Measurements from ENCODE around the gene PCDHGA8.

DNA sequence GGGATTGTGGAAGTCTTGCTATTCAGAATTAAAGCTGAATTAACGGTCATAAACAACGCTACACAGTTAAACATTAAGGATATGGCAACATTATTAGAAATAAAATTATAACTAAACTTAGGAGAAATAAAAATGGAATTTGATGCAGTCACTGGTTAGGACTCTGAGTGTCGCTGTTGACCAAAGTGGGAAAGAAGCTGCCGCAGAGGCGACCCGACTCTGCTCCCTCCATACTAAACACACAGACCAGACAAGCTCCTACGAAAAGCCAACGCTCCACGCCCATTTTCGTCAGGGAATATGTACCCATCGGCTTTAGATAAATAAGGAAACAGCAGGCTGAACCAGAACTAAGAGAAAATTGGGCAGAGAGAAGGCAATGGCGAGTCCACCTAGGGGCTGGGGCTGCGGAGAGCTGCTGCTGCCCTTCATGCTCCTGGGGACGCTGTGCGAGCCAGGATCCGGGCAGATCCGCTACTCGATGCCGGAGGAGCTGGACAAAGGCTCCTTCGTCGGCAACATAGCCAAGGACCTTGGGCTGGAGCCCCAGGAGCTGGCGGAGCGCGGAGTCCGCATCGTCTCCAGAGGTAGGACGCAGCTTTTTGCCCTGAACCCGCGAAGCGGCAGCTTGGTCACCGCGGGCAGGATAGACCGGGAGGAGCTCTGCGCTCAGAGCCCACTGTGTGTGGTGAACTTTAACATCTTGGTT is 28.3 kb upstream of the PCDHGA8 start, which contains the start of gene PCDHGA5:
- TF ChIP-seq, protein P1, sequence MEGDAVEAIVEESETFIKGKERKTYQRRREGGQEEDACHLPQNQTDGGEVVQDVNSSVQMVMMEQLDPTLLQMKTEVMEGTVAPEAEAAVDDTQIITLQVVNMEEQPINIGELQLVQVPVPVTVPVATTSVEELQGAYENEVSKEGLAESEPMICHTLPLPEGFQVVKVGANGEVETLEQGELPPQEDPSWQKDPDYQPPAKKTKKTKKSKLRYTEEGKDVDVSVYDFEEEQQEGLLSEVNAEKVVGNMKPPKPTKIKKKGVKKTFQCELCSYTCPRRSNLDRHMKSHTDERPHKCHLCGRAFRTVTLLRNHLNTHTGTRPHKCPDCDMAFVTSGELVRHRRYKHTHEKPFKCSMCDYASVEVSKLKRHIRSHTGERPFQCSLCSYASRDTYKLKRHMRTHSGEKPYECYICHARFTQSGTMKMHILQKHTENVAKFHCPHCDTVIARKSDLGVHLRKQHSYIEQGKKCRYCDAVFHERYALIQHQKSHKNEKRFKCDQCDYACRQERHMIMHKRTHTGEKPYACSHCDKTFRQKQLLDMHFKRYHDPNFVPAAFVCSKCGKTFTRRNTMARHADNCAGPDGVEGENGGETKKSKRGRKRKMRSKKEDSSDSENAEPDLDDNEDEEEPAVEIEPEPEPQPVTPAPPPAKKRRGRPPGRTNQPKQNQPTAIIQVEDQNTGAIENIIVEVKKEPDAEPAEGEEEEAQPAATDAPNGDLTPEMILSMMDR (CRISPR knock-in tag; IDR thresholded peaks at IDR 0.05) = no peak
- no peak for TF ChIP-seq MIXL1 (CRISPR knock-in tag; IDR thresholded peaks at IDR 0.05)
- no peak for TF ChIP-seq TARDBP (CRISPR knock-in tag; IDR thresholded peaks at IDR 0.05)
- TF ChIP-seq EZH2 (conservative IDR thresholded peaks at IDR 0.05; ENCODE audit: low read depth, low read length) = no peak
- TF ChIP-seq ZNF792 (CRISPR knock-in tag; IDR thresholded peaks at IDR 0.05) = no peak

Measured in HepG2 (cell line).